GM20000 (cell line): ENCODE measurements around the gene ZC3H10.
A peak's percentile ranks its signal among the peaks of the same experiment; 100 is the strongest.

Experiments used
- DNase-seq: peaks from one replicate; pipeline ENCODE4 v3.0.0; 2012; ENCODE audit warnings: low spot score
- CTCF ChIP-seq: IDR thresholded peaks from 2 replicates; pipeline ENCODE4 v1.5.1; 2012; ENCODE audit warnings: mild to moderate bottlenecking, control low read depth; ENCODE audit errors: extremely low read depth, missing control alignments

Gene ZC3H10

GRCh38 chr12:56080556-56081138 is 37.4 kb upstream of the ZC3H10 start:
- TF ChIP-seq CTCF: no peak
- no peak for DNase-seq

GRCh38 chr12:56081393-56082347 is 36.4 kb upstream of the ZC3H10 start:
- no peak for DNase-seq
- TF ChIP-seq CTCF: no peak

- DNase-seq: no peak
- TF ChIP-seq CTCF: no peak
Measured at GRCh38 chr12:56082382-56082781, 35.7 kb upstream of the ZC3H10 start.

- DNase-seq: no peak
- no peak for TF ChIP-seq CTCF
Measured at GRCh38 chr12:56082967-56083366, 35.1 kb upstream of the ZC3H10 start.

- DNase-seq: peak; percentile 40
- TF ChIP-seq CTCF: peak; percentile 17
Measured at GRCh38 chr12:56084958-56085543, 33.0 kb upstream of the ZC3H10 start.

- TF ChIP-seq CTCF: no peak
- DNase-seq: no peak
Measured at GRCh38 chr12:56086096-56086495, 32.0 kb upstream of the ZC3H10 start.

GRCh38 chr12:56086608-56087007 is 31.5 kb upstream of the ZC3H10 start:
- TF ChIP-seq CTCF: no peak
- no peak for DNase-seq
